HEK293T (cell line): ENCODE results near the gene AHCTF1.

ENCODE experiments used
- ARNT ChIP-seq: fragments of 450-650 bp; IDR thresholded peaks from 2 replicates; pipeline ENCODE4 v1.6.1; 2017; ENCODE audit warnings: mild to moderate bottlenecking
- BHLHE40 ChIP-seq: fragments of 450-650 bp; IDR thresholded peaks from 2 replicates; pipeline ENCODE4 v1.6.1; 2016; ENCODE audit warnings: mild to moderate bottlenecking, moderate library complexity, borderline replicate concordance
- CTBP1 ChIP-seq: fragments of 450-650 bp; IDR thresholded peaks from 2 replicates; pipeline ENCODE4 v1.6.1; 2016; ENCODE audit warnings: borderline replicate concordance
- FOXA1 ChIP-seq: fragments of 450-650 bp; IDR thresholded peaks from 2 replicates; pipeline ENCODE4 v1.6.1; 2016; ENCODE audit warnings: mild to moderate bottlenecking
- FOXM1 ChIP-seq: fragments of 450-650 bp; IDR thresholded peaks from 2 replicates; pipeline ENCODE4 v1.6.1; 2017; ENCODE audit warnings: mild to moderate bottlenecking, borderline replicate concordance
- HDGF ChIP-seq: fragments of 450-650 bp; IDR thresholded peaks from 2 replicates; pipeline ENCODE4 v1.6.1; 2017; ENCODE audit warnings: antibody characterized with exemption, borderline replicate concordance
- SUZ12 ChIP-seq: fragments of 450-650 bp; IDR thresholded peaks from 2 replicates; pipeline ENCODE4 v1.6.1; 2016; ENCODE audit warnings: mild to moderate bottlenecking

- TF ChIP-seq FOXM1 (no peak), ARNT (no peak), BHLHE40 (no peak), SUZ12 (no peak), CTBP1 (no peak), HDGF (no peak), FOXA1 (no peak)
These were observed 131.4 kb downstream of the AHCTF1 start for GRCh38 chr1:246800356-246800755.
